ENCODE data around the gene RPP30. TPM values are rescaled to one million over a fixed set of nuclear protein-coding genes. Genes with fewer than 3 reads are reported as not detected.
"Not testable (repeated sequence)": the region's sequence is repeated elsewhere in the genome, so short reads cannot be mapped to it uniquely, and the experiment has no call there.

RPP30 gene
- total RNA-seq, 1 donor from 2014 or later, result 31.6 TPM

GRCh38 chr10:90939648-90940047 is 67.9 kb downstream of the RPP30 start:
- Histone ChIP-seq H3K27me3 (ENCODE audit: low read depth) (no peaks in the 10 kb centered on the region), H3K4me3 (no peak overlapping the region), H3K4me1 (peaks cover 18% of the 10 kb centered on the region), H3K27ac (replicated peaks) (no peak overlapping the region), H3K9me3 (replicated peaks) (no peaks in the 10 kb centered on the region), H3K36me3 (no peaks in the 10 kb centered on the region)
- intact Hi-C loops (cut with micrococcal nuclease), result no loop called here
- DNase-seq, result no peak
- TF ChIP-seq, protein P1, sequence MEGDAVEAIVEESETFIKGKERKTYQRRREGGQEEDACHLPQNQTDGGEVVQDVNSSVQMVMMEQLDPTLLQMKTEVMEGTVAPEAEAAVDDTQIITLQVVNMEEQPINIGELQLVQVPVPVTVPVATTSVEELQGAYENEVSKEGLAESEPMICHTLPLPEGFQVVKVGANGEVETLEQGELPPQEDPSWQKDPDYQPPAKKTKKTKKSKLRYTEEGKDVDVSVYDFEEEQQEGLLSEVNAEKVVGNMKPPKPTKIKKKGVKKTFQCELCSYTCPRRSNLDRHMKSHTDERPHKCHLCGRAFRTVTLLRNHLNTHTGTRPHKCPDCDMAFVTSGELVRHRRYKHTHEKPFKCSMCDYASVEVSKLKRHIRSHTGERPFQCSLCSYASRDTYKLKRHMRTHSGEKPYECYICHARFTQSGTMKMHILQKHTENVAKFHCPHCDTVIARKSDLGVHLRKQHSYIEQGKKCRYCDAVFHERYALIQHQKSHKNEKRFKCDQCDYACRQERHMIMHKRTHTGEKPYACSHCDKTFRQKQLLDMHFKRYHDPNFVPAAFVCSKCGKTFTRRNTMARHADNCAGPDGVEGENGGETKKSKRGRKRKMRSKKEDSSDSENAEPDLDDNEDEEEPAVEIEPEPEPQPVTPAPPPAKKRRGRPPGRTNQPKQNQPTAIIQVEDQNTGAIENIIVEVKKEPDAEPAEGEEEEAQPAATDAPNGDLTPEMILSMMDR (IDR thresholded peaks at IDR 0.05; ENCODE audit: borderline replicate concordance), result no peak

DNA sequence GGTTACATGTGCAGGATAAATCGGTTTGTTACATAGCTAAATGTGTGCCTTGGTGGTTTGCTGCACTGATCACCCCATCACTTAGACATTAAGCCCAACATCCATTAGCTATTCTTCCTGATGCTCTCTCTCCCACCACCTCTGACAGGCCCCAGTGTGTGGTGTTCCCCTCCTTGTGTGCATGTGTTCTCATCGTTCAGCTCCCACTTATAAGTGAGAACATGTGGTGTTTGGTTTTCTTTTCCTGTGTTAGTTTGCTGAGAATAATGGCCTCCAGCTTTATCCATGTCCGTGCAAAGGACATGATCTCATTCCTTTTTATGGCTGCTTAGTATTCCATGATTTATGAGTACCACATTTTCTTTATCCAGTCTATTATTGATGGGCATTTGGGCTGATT is 71.2 kb downstream of the RPP30 start:
- H3K27me3 ChIP-seq (ENCODE audit: low read depth); H3K4me1 ChIP-seq; H3K9me3 ChIP-seq (replicated peaks); H3K36me3 ChIP-seq; intact Hi-C loops (cut with micrococcal nuclease); H3K27ac ChIP-seq (replicated peaks); H3K4me3 ChIP-seq; DNase-seq: not testable (repeated sequence)

- TF ChIP-seq, protein P1 (IDR thresholded peaks at IDR 0.05; ENCODE audit: borderline replicate concordance), result no peak
- DNase-seq, result no peak
- H3K27me3 ChIP-seq (ENCODE audit: low read depth), result no peaks in the 10 kb centered on the region
- H3K36me3 ChIP-seq, result no peaks in the 10 kb centered on the region
- H3K4me3 ChIP-seq, result no peak overlapping the region
- no peak overlapping the region for H3K27ac ChIP-seq (replicated peaks)
- H3K9me3 ChIP-seq (replicated peaks), result peaks cover 2% of the 10 kb centered on the region
- no peaks in the 10 kb centered on the region for H3K4me1 ChIP-seq
- intact Hi-C loops (cut with micrococcal nuclease), result no loop called here
Observed at GRCh38 chr10:90944749-90945148, 73.0 kb downstream of the RPP30 start.

- TF ChIP-seq, protein P1 (IDR thresholded peaks at IDR 0.05; ENCODE audit: borderline replicate concordance), result no peak
- intact Hi-C loops (cut with micrococcal nuclease), result no loop called here
- H3K4me1 ChIP-seq, result no peaks in the 10 kb centered on the region
- no peak overlapping the region for H3K27ac ChIP-seq (replicated peaks)
- H3K4me3 ChIP-seq, result no peak overlapping the region
- H3K9me3 ChIP-seq (replicated peaks), result peaks cover 10% of the 10 kb centered on the region
- H3K27me3 ChIP-seq (ENCODE audit: low read depth), result no peaks in the 10 kb centered on the region
- DNase-seq, result no peak
- H3K36me3 ChIP-seq, result no peaks in the 10 kb centered on the region
Observed at GRCh38 chr10:90945491-90946070, 73.8 kb downstream of the RPP30 start.

DNA sequence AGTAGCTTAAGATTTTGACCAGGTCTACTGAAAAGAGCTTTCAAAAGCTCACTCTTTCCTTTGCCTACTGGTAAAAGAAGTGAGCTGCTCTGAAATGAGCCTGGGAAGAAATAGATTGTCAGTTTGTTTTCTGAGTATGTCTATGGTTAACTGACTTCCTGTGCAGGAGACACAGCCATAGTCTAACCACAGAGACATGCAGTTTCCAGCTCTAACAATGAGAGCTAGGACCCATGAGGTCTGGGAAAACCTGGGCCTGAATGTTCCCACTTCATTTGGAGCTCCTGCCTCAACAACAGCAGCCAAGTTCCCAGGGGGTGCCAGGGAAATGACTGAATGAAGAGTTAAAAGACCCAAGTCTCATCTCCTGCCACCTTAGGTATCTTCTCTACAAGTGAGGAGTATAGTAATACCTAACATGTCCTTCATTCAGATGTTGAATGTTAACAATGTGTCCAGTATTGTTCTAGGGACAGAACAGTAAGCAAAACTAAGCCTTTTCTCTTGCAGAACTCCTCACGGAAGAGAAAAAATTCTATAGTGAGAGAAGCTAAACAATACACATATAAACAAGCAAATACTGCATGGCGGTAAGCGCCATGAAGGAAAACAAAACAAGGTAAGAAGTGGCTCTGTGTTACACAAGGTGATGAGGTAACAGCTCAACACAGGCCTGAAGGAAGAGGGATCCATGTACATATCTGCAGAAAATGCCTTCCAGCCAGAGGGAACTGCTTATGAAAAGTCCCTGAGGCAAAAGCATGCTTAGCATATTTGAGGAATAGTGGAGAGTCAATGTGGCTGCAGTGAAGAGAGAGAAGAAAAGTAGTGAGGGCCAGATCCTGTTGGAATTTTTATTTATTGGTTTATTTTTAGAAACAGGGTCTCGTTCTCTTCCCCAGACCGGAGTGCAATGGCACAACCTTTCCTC is 75.5 kb downstream of the RPP30 start:
- H3K27me3 ChIP-seq (ENCODE audit: low read depth), result no peaks in the 10 kb centered on the region
- H3K36me3 ChIP-seq, result no peaks in the 10 kb centered on the region
- H3K27ac ChIP-seq (replicated peaks), result no peak overlapping the region
- H3K9me3 ChIP-seq (replicated peaks), result peaks cover 26% of the 10 kb centered on the region
- TF ChIP-seq, protein P1 (IDR thresholded peaks at IDR 0.05; ENCODE audit: borderline replicate concordance), result no peak
- H3K4me1 ChIP-seq, result no peaks in the 10 kb centered on the region
- no peak for DNase-seq
- intact Hi-C loops (cut with micrococcal nuclease), result no loop called here
- no peak overlapping the region for H3K4me3 ChIP-seq

Other genes with a start within 250 kb of the RPP30 start
- gene HTR7, start 13.9 kb upstream of the RPP30 start, total RNA-seq, result 0.22 TPM
- 2,047 TPM for gene ANKRD1, start 49.1 kb downstream of the RPP30 start, total RNA-seq